ENCODE results near the gene LDAF1.

DNA sequence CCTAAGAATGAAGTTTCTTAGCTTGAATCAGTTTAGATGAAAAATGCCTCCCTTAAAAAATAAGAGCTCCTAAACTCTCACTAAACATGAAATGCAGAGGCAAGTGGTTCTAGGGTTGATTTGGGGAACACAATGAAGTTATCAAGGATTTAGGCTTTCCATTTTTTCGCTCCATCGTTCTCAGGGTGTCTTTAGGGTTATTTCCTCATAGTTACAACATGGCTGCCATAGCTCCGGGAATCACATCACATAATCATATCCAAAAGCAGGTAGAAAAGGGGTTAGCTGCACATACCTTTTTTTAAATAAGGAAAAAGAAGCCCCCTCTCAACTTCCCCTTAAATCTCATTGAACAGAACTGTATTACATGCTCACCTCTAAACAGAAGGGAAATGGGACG, 31.5 kb downstream of the LDAF1 start:
- TF ChIP-seq, protein P1, sequence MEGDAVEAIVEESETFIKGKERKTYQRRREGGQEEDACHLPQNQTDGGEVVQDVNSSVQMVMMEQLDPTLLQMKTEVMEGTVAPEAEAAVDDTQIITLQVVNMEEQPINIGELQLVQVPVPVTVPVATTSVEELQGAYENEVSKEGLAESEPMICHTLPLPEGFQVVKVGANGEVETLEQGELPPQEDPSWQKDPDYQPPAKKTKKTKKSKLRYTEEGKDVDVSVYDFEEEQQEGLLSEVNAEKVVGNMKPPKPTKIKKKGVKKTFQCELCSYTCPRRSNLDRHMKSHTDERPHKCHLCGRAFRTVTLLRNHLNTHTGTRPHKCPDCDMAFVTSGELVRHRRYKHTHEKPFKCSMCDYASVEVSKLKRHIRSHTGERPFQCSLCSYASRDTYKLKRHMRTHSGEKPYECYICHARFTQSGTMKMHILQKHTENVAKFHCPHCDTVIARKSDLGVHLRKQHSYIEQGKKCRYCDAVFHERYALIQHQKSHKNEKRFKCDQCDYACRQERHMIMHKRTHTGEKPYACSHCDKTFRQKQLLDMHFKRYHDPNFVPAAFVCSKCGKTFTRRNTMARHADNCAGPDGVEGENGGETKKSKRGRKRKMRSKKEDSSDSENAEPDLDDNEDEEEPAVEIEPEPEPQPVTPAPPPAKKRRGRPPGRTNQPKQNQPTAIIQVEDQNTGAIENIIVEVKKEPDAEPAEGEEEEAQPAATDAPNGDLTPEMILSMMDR (IDR thresholded peaks at IDR 0.05), result no peak
- TF ChIP-seq EZH2 (IDR thresholded peaks at IDR 0.05; ENCODE audit: borderline replicate concordance, insufficient read depth, low read depth, low read length, poor library complexity, severe bottlenecking), result no peak
